ENCODE results near the gene PRR7. TPM values are rescaled to one million over a fixed set of nuclear protein-coding genes. Genes with fewer than 3 reads are reported as not detected.
A peak's percentile ranks its signal among the peaks of the same experiment; 100 is the strongest.

The PRR7 gene
- total RNA-seq, 1 experiment from 2014 or later = 4.7 TPM

GRCh38 chr5:177467436-177467835 lies 20.8 kb downstream of the PRR7 start:
- H3K36me3 ChIP-seq (ENCODE audit: control insufficient read depth, insufficient read depth, low read length) = peaks cover 9% of the 10 kb centered on the region
- H3K9me3 ChIP-seq = no peaks in the 10 kb centered on the region
- ChIA-PET CTCF (no interaction called here), POLR2A (no interaction called here)
- no peak overlapping the region for H3K4me3 ChIP-seq (ENCODE audit: low read depth, low read length)
- no peak for TF ChIP-seq CTCF (IDR thresholded peaks at IDR 0.05; ENCODE audit: insufficient read depth in 1 of 2, low read depth in 1 of 2, low read length in 1 of 2, severe bottlenecking in 1 of 2, unreplicated experiment in 1 of 2)
- Mint-ChIP-seq H3K9me3 (ENCODE audit: unreplicated experiment) (no peaks in the 10 kb centered on the region), H3K4me1 (ENCODE audit: low read depth, unreplicated experiment) (peaks cover 24% of the 10 kb centered on the region), H3K36me3 (ENCODE audit: insufficient read depth, unreplicated experiment) (peaks cover 76% of the 10 kb centered on the region), H3K27me3 (ENCODE audit: insufficient read depth, unreplicated experiment) (no peaks in the 10 kb centered on the region), H3K27ac (ENCODE audit: unreplicated experiment) (peak overlapping the region; percentile 86), H3K4me3 (ENCODE audit: unreplicated experiment) (no peak overlapping the region)
- intact Hi-C loops (cut with micrococcal nuclease; ENCODE audit: unreplicated experiment) = no loop called here
- no peaks in the 10 kb centered on the region for H3K27me3 ChIP-seq (replicated peaks; ENCODE audit: control insufficient read depth, insufficient read depth, low read length)
- no TSS peak for BruUV-seq (replicated peaks)
- no peak for DNase-seq
- H3K4me1 ChIP-seq = peaks cover 41% of the 10 kb centered on the region

GRCh38 chr5:177468329-177468684 lies 21.7 kb downstream of the PRR7 start:
- no peaks in the 10 kb centered on the region for H3K27me3 ChIP-seq (replicated peaks; ENCODE audit: control insufficient read depth, insufficient read depth, low read length)
- intact Hi-C loops (cut with micrococcal nuclease; ENCODE audit: unreplicated experiment) = no loop called here
- peak overlapping the region; percentile 57 for H3K4me3 Mint-ChIP-seq (ENCODE audit: unreplicated experiment)
- peak overlapping the region; percentile 86 for H3K27ac Mint-ChIP-seq (ENCODE audit: unreplicated experiment)
- no peaks in the 10 kb centered on the region for H3K9me3 ChIP-seq
- peaks cover 68% of the 10 kb centered on the region for H3K36me3 Mint-ChIP-seq (ENCODE audit: insufficient read depth, unreplicated experiment)
- no TSS peak for BruUV-seq (replicated peaks)
- ChIA-PET POLR2A (interaction anchor here (1.0 kb wide), 1 partner anchor 29 kb away, joined by 4 read pairs; the partner anchor contains the start of gene PDLIM7), CTCF (interaction anchor here (1.4 kb wide), 1 partner anchor 89 kb away, joined by 5 read pairs; no protein-coding TSS in a partner anchor)
- no peak overlapping the region for H3K4me3 ChIP-seq (ENCODE audit: low read depth, low read length)
- no peak for DNase-seq
- no peak for TF ChIP-seq CTCF (IDR thresholded peaks at IDR 0.05; ENCODE audit: insufficient read depth in 1 of 2, low read depth in 1 of 2, low read length in 1 of 2, severe bottlenecking in 1 of 2, unreplicated experiment in 1 of 2)
- H3K9me3 Mint-ChIP-seq (ENCODE audit: unreplicated experiment) = no peaks in the 10 kb centered on the region
- no peaks in the 10 kb centered on the region for H3K27me3 Mint-ChIP-seq (ENCODE audit: insufficient read depth, unreplicated experiment)
- peaks cover 24% of the 10 kb centered on the region for H3K4me1 Mint-ChIP-seq (ENCODE audit: low read depth, unreplicated experiment)
- peaks cover 41% of the 10 kb centered on the region for H3K4me1 ChIP-seq
- H3K36me3 ChIP-seq (ENCODE audit: control insufficient read depth, insufficient read depth, low read length) = peaks cover 9% of the 10 kb centered on the region

GRCh38 chr5:177468685-177469628 lies 22.3 kb downstream of the PRR7 start:
- Mint-ChIP-seq H3K4me1 (ENCODE audit: low read depth, unreplicated experiment) (peaks cover 26% of the 10 kb centered on the region), H3K9me3 (ENCODE audit: unreplicated experiment) (no peaks in the 10 kb centered on the region), H3K4me3 (ENCODE audit: unreplicated experiment) (peak overlapping the region; percentile 57), H3K27me3 (ENCODE audit: insufficient read depth, unreplicated experiment) (no peaks in the 10 kb centered on the region), H3K36me3 (ENCODE audit: insufficient read depth, unreplicated experiment) (peaks cover 62% of the 10 kb centered on the region), H3K27ac (ENCODE audit: unreplicated experiment) (peak overlapping the region; percentile 86)
- Histone ChIP-seq H3K9me3 (no peaks in the 10 kb centered on the region), H3K27me3 (replicated peaks; ENCODE audit: control insufficient read depth, insufficient read depth, low read length) (no peaks in the 10 kb centered on the region), H3K4me1 (peaks cover 42% of the 10 kb centered on the region), H3K36me3 (ENCODE audit: control insufficient read depth, insufficient read depth, low read length) (peaks cover 9% of the 10 kb centered on the region), H3K4me3 (ENCODE audit: low read depth, low read length) (no peak overlapping the region)
- ChIA-PET POLR2A (interaction anchor here (1.0 kb wide), 1 partner anchor 28 kb away, joined by 4 read pairs; the partner anchor contains the start of gene PDLIM7), CTCF (interaction anchor here (1.0 to 1.4 kb wide), 3 partner anchors 11 to 90 kb away, joined by 3 to 5 read pairs (median 3); no protein-coding TSS in a partner anchor)
- no peak for TF ChIP-seq CTCF (IDR thresholded peaks at IDR 0.05; ENCODE audit: insufficient read depth in 1 of 2, low read depth in 1 of 2, low read length in 1 of 2, severe bottlenecking in 1 of 2, unreplicated experiment in 1 of 2)
- peak; percentile 74 to 81 for DNase-seq
- BruUV-seq (replicated peaks) = no TSS peak
- intact Hi-C loops (cut with micrococcal nuclease; ENCODE audit: unreplicated experiment) = no loop called here
